ENCODE data around the gene WASF1.

DNA sequence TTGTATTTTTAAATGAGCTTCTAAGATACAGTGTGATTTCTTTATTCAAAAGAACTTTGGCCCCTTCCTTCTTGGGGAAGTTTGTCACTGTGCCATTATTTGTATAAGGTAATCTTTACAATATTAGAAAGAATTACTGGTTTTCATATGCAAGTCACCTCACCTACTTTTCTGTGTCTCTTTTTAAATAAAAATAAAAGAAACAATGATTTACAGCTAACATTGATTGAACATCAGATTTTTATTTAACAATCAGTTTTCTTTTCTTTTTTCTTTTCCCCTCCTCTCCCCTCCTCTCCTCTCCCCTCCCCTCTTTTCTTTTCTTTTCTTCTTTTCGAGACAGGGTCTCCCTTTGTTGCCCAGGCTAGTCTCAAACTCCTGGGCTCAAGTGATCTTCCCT is 46.8 kb upstream of the WASF1 start:
- TF ChIP-seq POLR2AphosphoS5 (IDR thresholded peaks at IDR 0.05; ENCODE audit: low read depth, low read length) (no peak), POLR2A (IDR thresholded peaks at IDR 0.05; ENCODE audit: low read depth, low read length) (no peak), TAF1 (IDR thresholded peaks at IDR 0.05; ENCODE audit: low read depth, low read length) (no peak), POU2F2 (IDR thresholded peaks at IDR 0.05; ENCODE audit: low read depth, low read length) (no peak)
